GM08714 (cell line): ENCODE measurements around the gene KCNB1.
"Not testable (repeated sequence)": the region's sequence is repeated elsewhere in the genome, so short reads cannot be mapped to it uniquely, and the experiment has no call there.

Experiments
- H3K4me3 ChIP-seq: fragments of 200-500 bp; sonication (Bioruptor generic); 2 replicates; pipeline ENCODE4 v1.5.1; 2014; ENCODE audit warnings: mild to moderate bottlenecking, low read length, inconsistent platforms
- ZNF274 ChIP-seq: IDR thresholded peaks from 2 replicates; pipeline ENCODE4 v1.6.1; 2012; ENCODE audit warnings: mild to moderate bottlenecking, low read depth, low read length

The KCNB1 gene

GRCh38 chr20:49424536-49424935 lies 57.9 kb downstream of the KCNB1 start:
- no peak overlapping the region for H3K4me3 ChIP-seq
- no peak for TF ChIP-seq ZNF274

- no peak overlapping the region for H3K4me3 ChIP-seq
- TF ChIP-seq ZNF274: no peak
These were observed 60.3 kb downstream of the KCNB1 start for GRCh38 chr20:49422161-49422560.

GRCh38 chr20:49420811-49421295 lies 61.6 kb downstream of the KCNB1 start:
- TF ChIP-seq ZNF274: no peak

GRCh38 chr20:49420292-49420691 lies 62.2 kb downstream of the KCNB1 start:
- no peak for TF ChIP-seq ZNF274

More at GRCh38 chr20:49420811-49421295, 61.6 kb downstream of the KCNB1 start:
- no peak overlapping the region for H3K4me3 ChIP-seq

GRCh38 chr20:49419785-49420184 lies 62.7 kb downstream of the KCNB1 start:
- H3K4me3 ChIP-seq: no peak overlapping the region
- TF ChIP-seq ZNF274: no peak

More at GRCh38 chr20:49420292-49420691, 62.2 kb downstream of the KCNB1 start:
- no peak overlapping the region for H3K4me3 ChIP-seq

- no peak overlapping the region for H3K4me3 ChIP-seq
- no peak for TF ChIP-seq ZNF274
These were observed 63.7 kb downstream of the KCNB1 start for GRCh38 chr20:49418809-49419208.

GRCh38 chr20:49417843-49418555 lies 64.5 kb downstream of the KCNB1 start:
- H3K4me3 ChIP-seq: no peak overlapping the region
- TF ChIP-seq ZNF274: no peak

- no peak for TF ChIP-seq ZNF274
These were observed 66.8 kb downstream of the KCNB1 start for GRCh38 chr20:49415668-49416044.

GRCh38 chr20:49415005-49415667 lies 67.3 kb downstream of the KCNB1 start:
- H3K4me3 ChIP-seq: no peak overlapping the region
- no peak for TF ChIP-seq ZNF274

More at GRCh38 chr20:49415668-49416044, 66.8 kb downstream of the KCNB1 start:
- H3K4me3 ChIP-seq: no peak overlapping the region

GRCh38 chr20:49413677-49414076 lies 68.8 kb downstream of the KCNB1 start:
- H3K4me3 ChIP-seq: no peak overlapping the region
- TF ChIP-seq ZNF274: no peak

- H3K4me3 ChIP-seq: no peak overlapping the region
- TF ChIP-seq ZNF274: no peak
These were observed 69.5 kb downstream of the KCNB1 start for GRCh38 chr20:49412953-49413352.

- TF ChIP-seq ZNF274: no peak
- H3K4me3 ChIP-seq: no peak overlapping the region
These were observed 70.2 kb downstream of the KCNB1 start for GRCh38 chr20:49412254-49412653.

- no peak for TF ChIP-seq ZNF274
- H3K4me3 ChIP-seq: no peak overlapping the region
These were observed 71.1 kb downstream of the KCNB1 start for GRCh38 chr20:49411221-49411925.

- not testable (repeated sequence) for H3K4me3 ChIP-seq
These were observed 72.4 kb downstream of the KCNB1 start for GRCh38 chr20:49409975-49410621.
